HEK293 (cell line): ENCODE measurements around the gene LDLRAD4.

Experiments
- CTCF ChIA-PET: fragments of 350-600 bp; formaldehyde crosslinking; extraction: SDS; loops from one replicate; lab custom pipeline; 2021; ENCODE audit warnings: antibody characterized with exemption; lab: Yijun Ruan, JAX
- POLR2A ChIA-PET: fragments of 300-600 bp; formaldehyde crosslinking; extraction: SDS; loops from one replicate; lab custom pipeline; 2020; ENCODE audit warnings: antibody characterized with exemption, inconsistent platforms; lab: Yijun Ruan, JAX
- H3K27ac ChIP-seq: fragments of 200-500 bp; sonication (Bioruptor generic); 2 replicates; pipeline ENCODE4 v1.5.1; 2014; ENCODE audit warnings: low read depth, low read length, control low read depth, inconsistent platforms; ENCODE audit errors: extremely low read depth
- H3K36me3 ChIP-seq, 2 experiments: fragments of 200-500 bp in 1 of 2; sonication (Bioruptor generic) in 1 of 2; 1 replicate in 1 of 2; 2 replicates in 1 of 2; pipeline ENCODE4 v1.5.1; 2014 to 2017; ENCODE audit warnings: inconsistent platforms in 2 of 2, low read length in 2 of 2; ENCODE audit not compliant: control insufficient read depth in 2 of 2, insufficient read depth in 1 of 2
- H3K4me1 ChIP-seq: fragments of 200-500 bp; sonication (Bioruptor generic); 2 replicates; pipeline ENCODE4 v1.5.1; 2014; ENCODE audit warnings: mild to moderate bottlenecking, low read length, inconsistent platforms; ENCODE audit not compliant: control insufficient read depth, insufficient read depth
- H3K4me3 ChIP-seq: 2 replicates; pipeline ENCODE4 v1.5.1; 2011; ENCODE audit warnings: low read depth, mild to moderate bottlenecking, control low read depth, low read length, moderate library complexity
- H3K9me3 ChIP-seq: fragments of 200-500 bp; sonication (Bioruptor generic); 2 replicates; pipeline ENCODE4 v1.5.1; 2014; ENCODE audit warnings: low read depth, low read length, inconsistent platforms; ENCODE audit not compliant: control insufficient read depth, insufficient read depth
- ELK4 ChIP-seq: IDR thresholded peaks from 2 replicates; pipeline ENCODE4 v1.6.1; 2011; ENCODE audit warnings: mild to moderate bottlenecking, low read depth, low read length, borderline replicate concordance
- HIC1 ChIP-seq: fragments of 450-650 bp; formaldehyde crosslinking; IDR thresholded peaks from 2 replicates; pipeline ENCODE4 v1.5.1; 2016; ENCODE audit warnings: missing biosample characterization, missing genetic modification characterization
- ZFP37 ChIP-seq: fragments of 450-650 bp; formaldehyde crosslinking; IDR thresholded peaks from 2 replicates; pipeline ENCODE4 v1.5.1; 2016; ENCODE audit warnings: missing biosample characterization, missing genetic modification characterization
- ZNF133 ChIP-seq: fragments of 450-650 bp; formaldehyde crosslinking; IDR thresholded peaks from 2 replicates; pipeline ENCODE4 v1.5.1; 2016; ENCODE audit warnings: missing biosample characterization, missing genetic modification characterization
- ZNF202 ChIP-seq: fragments of 450-650 bp; formaldehyde crosslinking; IDR thresholded peaks from 2 replicates; pipeline ENCODE4 v1.5.1; 2016; ENCODE audit warnings: missing biosample characterization, missing genetic modification characterization, borderline replicate concordance
- ZNF23 ChIP-seq: fragments of 450-650 bp; formaldehyde crosslinking; IDR thresholded peaks from 2 replicates; pipeline ENCODE4 v1.5.1; 2016; ENCODE audit warnings: missing biosample characterization, missing genetic modification characterization, borderline replicate concordance
- ZNF302 ChIP-seq: fragments of 450-650 bp; formaldehyde crosslinking; IDR thresholded peaks from 2 replicates; pipeline ENCODE4 v1.5.1; 2016; ENCODE audit warnings: missing biosample characterization, missing genetic modification characterization, low read depth
- ZNF501 ChIP-seq: fragments of 450-650 bp; formaldehyde crosslinking; IDR thresholded peaks from 2 replicates; pipeline ENCODE4 v1.5.1; 2016; ENCODE audit warnings: missing biosample characterization, missing genetic modification characterization
- ZNF518A ChIP-seq: fragments of 450-650 bp; formaldehyde crosslinking; conservative IDR thresholded peaks from 2 replicates; pipeline ENCODE4 v1.5.1; 2016; ENCODE audit warnings: low read depth, missing biosample characterization, missing genetic modification characterization
- ZNF544 ChIP-seq: fragments of 450-650 bp; formaldehyde crosslinking; IDR thresholded peaks from 2 replicates; pipeline ENCODE4 v1.5.0; 2017; ENCODE audit warnings: missing biosample characterization, missing genetic modification characterization
- ZNF548 ChIP-seq: fragments of 450-650 bp; formaldehyde crosslinking; IDR thresholded peaks from 2 replicates; pipeline ENCODE4 v1.5.1; 2016; ENCODE audit warnings: missing biosample characterization, missing genetic modification characterization
- ZNF610 ChIP-seq: fragments of 450-650 bp; formaldehyde crosslinking; IDR thresholded peaks from 2 replicates; pipeline ENCODE4 v1.5.1; 2016; ENCODE audit warnings: missing biosample characterization, missing genetic modification characterization, borderline replicate concordance
- ZNF660 ChIP-seq: fragments of 450-650 bp; IDR thresholded peaks from 2 replicates; pipeline ENCODE4 v1.5.1; 2018; ENCODE audit warnings: missing biosample characterization, mild to moderate bottlenecking, missing genetic modification characterization
- TF ChIP-seq, protein P1 (sequence below): fragments of 450-650 bp; formaldehyde crosslinking; IDR thresholded peaks from 2 replicates; pipeline ENCODE4 v1.5.1; 2016; ENCODE audit warnings: missing biosample characterization, missing genetic modification characterization
- TF ChIP-seq, protein P2 (sequence below): fragments of 450-650 bp; formaldehyde crosslinking; IDR thresholded peaks from 2 replicates; pipeline ENCODE4 v1.5.1; 2016; ENCODE audit warnings: missing biosample characterization, missing genetic modification characterization
- TF ChIP-seq, protein P3 (sequence below): fragments of 450-650 bp; IDR thresholded peaks from 2 replicates; pipeline ENCODE4 v1.5.1; 2018; ENCODE audit warnings: missing biosample characterization, mild to moderate bottlenecking, missing genetic modification characterization

The LDLRAD4 gene

GRCh38 chr18:13269013-13269280 lies 50.4 kb downstream of the LDLRAD4 start:
- CTCF ChIA-PET, result interaction anchor here (0.9 to 1.0 kb wide), 2 partner anchors 53 to 105 kb away, joined by 3 read pairs; no protein-coding TSS in a partner anchor
- Histone ChIP-seq H3K4me3 (no peak overlapping the region), H3K9me3 (no peaks in the 10 kb centered on the region), H3K4me1 (peaks cover 9% of the 10 kb centered on the region), H3K27ac (no peak overlapping the region)
- POLR2A ChIA-PET, result no interaction called here
- TF ChIP-seq, protein P1, sequence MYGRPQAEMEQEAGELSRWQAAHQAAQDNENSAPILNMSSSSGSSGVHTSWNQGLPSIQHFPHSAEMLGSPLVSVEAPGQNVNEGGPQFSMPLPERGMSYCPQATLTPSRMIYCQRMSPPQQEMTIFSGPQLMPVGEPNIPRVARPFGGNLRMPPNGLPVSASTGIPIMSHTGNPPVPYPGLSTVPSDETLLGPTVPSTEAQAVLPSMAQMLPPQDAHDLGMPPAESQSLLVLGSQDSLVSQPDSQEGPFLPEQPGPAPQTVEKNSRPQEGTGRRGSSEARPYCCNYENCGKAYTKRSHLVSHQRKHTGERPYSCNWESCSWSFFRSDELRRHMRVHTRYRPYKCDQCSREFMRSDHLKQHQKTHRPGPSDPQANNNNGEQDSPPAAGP (tag by site-specific recombination), result no peak
- TF ChIP-seq, protein P2, sequence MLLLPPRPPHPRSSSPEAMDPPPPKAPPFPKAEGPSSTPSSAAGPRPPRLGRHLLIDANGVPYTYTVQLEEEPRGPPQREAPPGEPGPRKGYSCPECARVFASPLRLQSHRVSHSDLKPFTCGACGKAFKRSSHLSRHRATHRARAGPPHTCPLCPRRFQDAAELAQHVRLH (tag by site-specific recombination), result no peak
- TF ChIP-seq ZNF133 (tag by site-specific recombination) (no peak), ZNF660 (no peak), ZNF610 (no peak), ZNF548 (tag by site-specific recombination) (no peak)
- TF ChIP-seq, all 188 proteins: peak for 0
- H3K36me3 ChIP-seq, result no peaks in the 10 kb centered on the region

GRCh38 chr18:13269521-13270011 lies 51.0 kb downstream of the LDLRAD4 start:
- Histone ChIP-seq H3K4me1 (peaks cover 9% of the 10 kb centered on the region), H3K36me3 (no peaks in the 10 kb centered on the region)
- ChIA-PET CTCF (no interaction called here), POLR2A (no interaction called here)
- TF ChIP-seq ZNF23 (no peak), HIC1 (tag by site-specific recombination) (no peak), ZNF202 (no peak), ZNF501 (tag by site-specific recombination) (no peak), ZNF302 (tag by site-specific recombination) (no peak)
- TF ChIP-seq, all 188 proteins: peak for 0
- H3K4me3 ChIP-seq, result no peak overlapping the region
- no peak overlapping the region for H3K27ac ChIP-seq
- H3K9me3 ChIP-seq, result no peaks in the 10 kb centered on the region

- TF ChIP-seq ZNF518A (tag by site-specific recombination) (no peak), ZFP37 (tag by site-specific recombination) (no peak), ELK4 (no peak), ZNF544 (no peak)
- TF ChIP-seq, protein P3, sequence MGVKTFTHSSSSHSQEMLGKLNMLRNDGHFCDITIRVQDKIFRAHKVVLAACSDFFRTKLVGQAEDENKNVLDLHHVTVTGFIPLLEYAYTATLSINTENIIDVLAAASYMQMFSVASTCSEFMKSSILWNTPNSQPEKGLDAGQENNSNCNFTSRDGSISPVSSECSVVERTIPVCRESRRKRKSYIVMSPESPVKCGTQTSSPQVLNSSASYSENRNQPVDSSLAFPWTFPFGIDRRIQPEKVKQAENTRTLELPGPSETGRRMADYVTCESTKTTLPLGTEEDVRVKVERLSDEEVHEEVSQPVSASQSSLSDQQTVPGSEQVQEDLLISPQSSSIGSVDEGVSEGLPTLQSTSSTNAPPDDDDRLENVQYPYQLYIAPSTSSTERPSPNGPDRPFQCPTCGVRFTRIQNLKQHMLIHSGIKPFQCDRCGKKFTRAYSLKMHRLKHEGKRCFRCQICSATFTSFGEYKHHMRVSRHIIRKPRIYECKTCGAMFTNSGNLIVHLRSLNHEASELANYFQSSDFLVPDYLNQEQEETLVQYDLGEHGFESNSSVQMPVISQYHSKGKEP (tag by site-specific recombination), result no peak
- H3K27ac ChIP-seq, result no peak overlapping the region
- peaks cover 9% of the 10 kb centered on the region for H3K4me1 ChIP-seq
- no peak overlapping the region for H3K4me3 ChIP-seq
- ChIA-PET CTCF (no interaction called here), POLR2A (no interaction called here)
- no peaks in the 10 kb centered on the region for H3K9me3 ChIP-seq
- H3K36me3 ChIP-seq, result no peaks in the 10 kb centered on the region
Observed at GRCh38 chr18:13270279-13270855, 51.8 kb downstream of the LDLRAD4 start.
